ENCODE data around the gene ARHGEF9.

ARHGEF9 gene

DNA sequence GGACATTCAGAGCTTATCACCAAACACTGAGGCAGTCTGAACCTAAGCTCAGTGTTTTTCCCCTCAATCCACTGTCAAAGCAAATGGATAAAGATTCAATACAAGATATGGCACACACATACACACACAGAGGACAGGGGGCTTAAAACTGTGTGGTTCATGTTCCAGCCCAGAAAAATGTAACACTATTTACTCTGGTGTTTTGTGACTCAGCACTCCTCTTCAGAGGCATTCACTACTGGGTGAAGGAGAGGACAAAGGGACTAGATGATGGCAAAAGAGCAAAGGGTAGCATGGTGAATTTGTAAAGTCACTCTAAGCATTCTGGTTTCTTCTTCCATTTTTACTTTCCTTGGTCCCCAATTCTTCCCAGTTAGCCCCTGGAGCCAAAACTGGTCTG lies 120.3 kb downstream of the ARHGEF9 start:
- H3K4me2 ChIP-seq (ENCODE audit: low read length): no peak overlapping the region
- no peaks in the 10 kb centered on the region for H3K9me3 ChIP-seq (ENCODE audit: control insufficient read depth, low read length)
- H2AFZ ChIP-seq: no peak overlapping the region
- H3K4me1 ChIP-seq: no peaks in the 10 kb centered on the region
- no peaks in the 10 kb centered on the region for H3K36me3 ChIP-seq (ENCODE audit: control insufficient read depth, insufficient read depth, low read length)
- no peak overlapping the region for H3K27ac ChIP-seq
- no peaks in the 10 kb centered on the region for H3K27me3 ChIP-seq (ENCODE audit: control insufficient read depth, insufficient read depth, low read length)
- TF ChIP-seq, protein P1, sequence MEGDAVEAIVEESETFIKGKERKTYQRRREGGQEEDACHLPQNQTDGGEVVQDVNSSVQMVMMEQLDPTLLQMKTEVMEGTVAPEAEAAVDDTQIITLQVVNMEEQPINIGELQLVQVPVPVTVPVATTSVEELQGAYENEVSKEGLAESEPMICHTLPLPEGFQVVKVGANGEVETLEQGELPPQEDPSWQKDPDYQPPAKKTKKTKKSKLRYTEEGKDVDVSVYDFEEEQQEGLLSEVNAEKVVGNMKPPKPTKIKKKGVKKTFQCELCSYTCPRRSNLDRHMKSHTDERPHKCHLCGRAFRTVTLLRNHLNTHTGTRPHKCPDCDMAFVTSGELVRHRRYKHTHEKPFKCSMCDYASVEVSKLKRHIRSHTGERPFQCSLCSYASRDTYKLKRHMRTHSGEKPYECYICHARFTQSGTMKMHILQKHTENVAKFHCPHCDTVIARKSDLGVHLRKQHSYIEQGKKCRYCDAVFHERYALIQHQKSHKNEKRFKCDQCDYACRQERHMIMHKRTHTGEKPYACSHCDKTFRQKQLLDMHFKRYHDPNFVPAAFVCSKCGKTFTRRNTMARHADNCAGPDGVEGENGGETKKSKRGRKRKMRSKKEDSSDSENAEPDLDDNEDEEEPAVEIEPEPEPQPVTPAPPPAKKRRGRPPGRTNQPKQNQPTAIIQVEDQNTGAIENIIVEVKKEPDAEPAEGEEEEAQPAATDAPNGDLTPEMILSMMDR (IDR thresholded peaks at IDR 0.05): no peak
- H3K9ac ChIP-seq: no peak overlapping the region
- H3K79me2 ChIP-seq: no peaks in the 10 kb centered on the region
- H3K4me3 ChIP-seq (ENCODE audit: low read depth, low read length): no peak overlapping the region

DNA sequence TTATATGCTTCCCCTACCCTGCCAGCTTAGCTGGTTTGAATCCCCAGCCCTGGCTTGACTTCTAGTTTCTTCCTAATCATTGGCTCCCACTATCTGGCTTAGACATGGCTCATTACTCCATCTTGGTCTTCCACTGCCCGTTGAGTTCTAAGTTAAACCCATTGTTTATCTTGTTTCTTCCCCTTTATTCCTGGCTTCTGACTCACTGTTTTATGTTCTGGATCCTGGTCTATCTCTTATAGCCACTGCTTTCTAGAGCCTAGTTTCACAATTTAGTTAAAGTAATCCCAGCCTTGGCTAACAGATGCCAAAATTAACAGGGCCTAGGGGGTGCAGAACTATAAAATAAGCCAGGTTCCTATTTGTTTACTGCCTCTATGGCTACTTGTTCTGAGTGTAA lies 120.9 kb downstream of the ARHGEF9 start:
- TF ChIP-seq, protein P1 (IDR thresholded peaks at IDR 0.05): no peak
- no peak overlapping the region for H3K27ac ChIP-seq
- no peaks in the 10 kb centered on the region for H3K9me3 ChIP-seq (ENCODE audit: control insufficient read depth, low read length)
- H3K9ac ChIP-seq: no peak overlapping the region
- H3K4me1 ChIP-seq: no peaks in the 10 kb centered on the region
- no peak overlapping the region for H3K4me3 ChIP-seq (ENCODE audit: low read depth, low read length)
- no peaks in the 10 kb centered on the region for H3K36me3 ChIP-seq (ENCODE audit: control insufficient read depth, insufficient read depth, low read length)
- no peaks in the 10 kb centered on the region for H3K79me2 ChIP-seq
- no peaks in the 10 kb centered on the region for H3K27me3 ChIP-seq (ENCODE audit: control insufficient read depth, insufficient read depth, low read length)
- H2AFZ ChIP-seq: no peak overlapping the region
- no peak overlapping the region for H3K4me2 ChIP-seq (ENCODE audit: low read length)

- TF ChIP-seq, protein P1 (IDR thresholded peaks at IDR 0.05): no peak
- Histone ChIP-seq H3K27ac (no peak overlapping the region), H3K9ac (no peak overlapping the region), H3K4me1 (no peaks in the 10 kb centered on the region), H2AFZ (no peak overlapping the region), H3K4me2 (ENCODE audit: low read length) (no peak overlapping the region), H3K4me3 (ENCODE audit: low read depth, low read length) (no peak overlapping the region), H3K79me2 (no peaks in the 10 kb centered on the region), H3K9me3 (ENCODE audit: control insufficient read depth, low read length) (no peaks in the 10 kb centered on the region), H3K27me3 (ENCODE audit: control insufficient read depth, insufficient read depth, low read length) (no peaks in the 10 kb centered on the region), H3K36me3 (ENCODE audit: control insufficient read depth, insufficient read depth, low read length) (no peaks in the 10 kb centered on the region)
Measured at GRCh38 chrX:63661676-63662075, 123.3 kb downstream of the ARHGEF9 start.

- Histone ChIP-seq H3K27me3 (ENCODE audit: control insufficient read depth, insufficient read depth, low read length) (no peaks in the 10 kb centered on the region), H3K36me3 (ENCODE audit: control insufficient read depth, insufficient read depth, low read length) (no peaks in the 10 kb centered on the region), H3K79me2 (no peaks in the 10 kb centered on the region), H3K4me3 (ENCODE audit: low read depth, low read length) (no peak overlapping the region), H3K9ac (no peak overlapping the region), H3K9me3 (ENCODE audit: control insufficient read depth, low read length) (no peaks in the 10 kb centered on the region), H3K27ac (no peak overlapping the region), H2AFZ (no peak overlapping the region), H3K4me2 (ENCODE audit: low read length) (no peak overlapping the region), H3K4me1 (no peaks in the 10 kb centered on the region)
- TF ChIP-seq, protein P1 (IDR thresholded peaks at IDR 0.05): no peak
Measured at GRCh38 chrX:63658920-63659319, 126.1 kb downstream of the ARHGEF9 start.

DNA sequence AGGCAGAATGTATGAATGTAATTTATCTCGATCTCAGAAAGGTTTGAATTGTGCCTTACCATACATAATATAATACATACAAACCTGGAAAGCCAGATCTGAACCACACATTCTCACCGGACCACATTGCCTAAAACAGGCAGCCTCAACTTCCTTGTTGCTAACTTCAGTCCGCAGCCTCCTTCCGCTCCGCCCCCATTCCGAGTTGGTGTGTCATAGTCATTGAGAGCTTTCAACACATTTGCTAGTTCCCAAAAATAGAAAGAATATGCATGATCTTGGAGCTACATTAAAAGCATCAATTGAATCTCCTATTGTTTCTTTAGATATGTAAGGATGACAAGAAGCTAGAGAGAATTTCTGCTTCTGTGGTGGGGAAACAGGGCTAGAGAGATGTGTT lies 127.2 kb downstream of the ARHGEF9 start:
- Histone ChIP-seq H3K79me2 (no peaks in the 10 kb centered on the region), H3K27me3 (ENCODE audit: control insufficient read depth, insufficient read depth, low read length) (no peaks in the 10 kb centered on the region), H3K9ac (no peak overlapping the region), H3K36me3 (ENCODE audit: control insufficient read depth, insufficient read depth, low read length) (no peaks in the 10 kb centered on the region), H3K4me2 (ENCODE audit: low read length) (no peak overlapping the region), H3K27ac (no peak overlapping the region), H2AFZ (no peak overlapping the region), H3K4me1 (no peaks in the 10 kb centered on the region), H3K4me3 (ENCODE audit: low read depth, low read length) (no peak overlapping the region), H3K9me3 (ENCODE audit: control insufficient read depth, low read length) (no peaks in the 10 kb centered on the region)
- TF ChIP-seq, protein P1 (IDR thresholded peaks at IDR 0.05): no peak

All from parathyroid adenoma (tissue), 2 donors.